ENCODE data around the gene OR2T2. TPM values are rescaled to one million over a fixed set of nuclear protein-coding genes. Genes with fewer than 3 reads are reported as not detected.
"Not testable (repeated sequence)": the region's sequence is repeated elsewhere in the genome, so short reads cannot be mapped to it uniquely, and the experiment has no call there.

Gene OR2T2
- total RNA-seq, 1 experiment from 2014 or later: not detected

DNA sequence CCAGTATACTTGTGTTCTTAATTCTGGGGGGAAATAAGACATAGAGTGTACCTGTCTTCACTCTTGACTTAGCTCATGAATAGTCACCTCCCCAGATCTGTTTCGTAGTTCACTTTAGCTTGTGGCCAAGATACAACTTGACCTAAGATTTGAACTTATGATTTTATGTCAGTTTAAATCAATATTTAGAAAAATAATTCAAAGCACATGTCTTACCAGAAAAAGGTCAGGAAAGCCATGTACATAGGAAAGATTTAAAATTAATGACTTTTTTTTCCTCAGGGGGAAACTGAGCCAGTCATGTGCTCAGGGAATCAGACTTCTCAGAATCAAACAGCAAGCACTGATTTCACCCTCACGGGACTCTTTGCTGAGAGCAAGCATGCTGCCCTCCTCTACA, 27.6 kb downstream of the OR2T2 start, which contains the start of gene OR2T3:
Gene OR2T3 (plus strand): TSS at position 301 of the 400 bp plus-strand sequence. CDS start 0 bp downstream, at position 301.
- not testable (repeated sequence) for DNase-seq; H3T11ph ChIP-seq (ENCODE audit: low read length); H2BK20ac ChIP-seq (ENCODE audit: low read depth, low read length, poor library complexity, severe bottlenecking); H3K4me2 ChIP-seq (ENCODE audit: insufficient read depth, insufficient read length, low read length); H3K9ac ChIP-seq (ENCODE audit: extremely low read depth, insufficient read length, low read length); H2BK15ac ChIP-seq (ENCODE audit: low read depth, low read length); H3K79me1 ChIP-seq (ENCODE audit: insufficient read depth, low read depth, low read length, poor library complexity, severe bottlenecking); H2BK120ac ChIP-seq (ENCODE audit: low read depth, low read length, poor library complexity, severe bottlenecking); H2AFZ ChIP-seq (ENCODE audit: low read length); H3K4me1 ChIP-seq (ENCODE audit: insufficient read depth, low read length); H3K4ac ChIP-seq (ENCODE audit: low read depth, low read length); H4K20me1 ChIP-seq (ENCODE audit: control insufficient read depth, insufficient read depth, insufficient read length); H3K27me3 ChIP-seq (ENCODE audit: insufficient read depth, low read length); H2AK5ac ChIP-seq (ENCODE audit: insufficient read length, low read length); H4K5ac ChIP-seq (ENCODE audit: insufficient read length, low read depth, low read length); H3K79me2 ChIP-seq (ENCODE audit: insufficient read depth, low read length); H3K14ac ChIP-seq (ENCODE audit: insufficient read depth, low read length); H3K23me2 ChIP-seq (ENCODE audit: insufficient read length, low read depth, low read length, poor library complexity, severe bottlenecking); H3K18ac ChIP-seq (ENCODE audit: insufficient read length, low read depth, low read length); H3K4me1 Mint-ChIP-seq; H3K27ac ChIP-seq (ENCODE audit: insufficient read length, low read depth, low read length); H3K27me3 Mint-ChIP-seq (ENCODE audit: low read depth); H3K27ac Mint-ChIP-seq; H3K4me3 Mint-ChIP-seq; H2BK5ac ChIP-seq (ENCODE audit: insufficient read length, low read length); H4K91ac ChIP-seq (ENCODE audit: insufficient read length, low read depth, low read length); H3K23ac ChIP-seq (ENCODE audit: insufficient read length, low read depth, low read length); H3K56ac ChIP-seq (ENCODE audit: insufficient read length, low read depth, low read length); H4K8ac ChIP-seq (replicated peaks; ENCODE audit: insufficient read length, low read depth, low read length); H2BK12ac ChIP-seq (ENCODE audit: insufficient read length, low read depth, low read length)
- peaks cover 48 to 55% of the 10 kb centered on the region in 2 experiments for H3K9me3 Mint-ChIP-seq
- peaks cover 17% of the 10 kb centered on the region for H3K9me3 ChIP-seq (ENCODE audit: control insufficient read depth, low read depth, low read length)
- peaks cover 0 to 17% (median 4%) of the 10 kb centered on the region in 3 experiments; a peak in 4 of 7 replicates for H3K36me3 Mint-ChIP-seq (ENCODE audit: insufficient read depth in 1 of 3, low read depth in 3 of 3)
- no CpG with 5 or more reads among the region's 2 CpGs for WGBS (ENCODE audit: extremely low coverage, insufficient read length, low lambda C conversion rate)

DNA sequence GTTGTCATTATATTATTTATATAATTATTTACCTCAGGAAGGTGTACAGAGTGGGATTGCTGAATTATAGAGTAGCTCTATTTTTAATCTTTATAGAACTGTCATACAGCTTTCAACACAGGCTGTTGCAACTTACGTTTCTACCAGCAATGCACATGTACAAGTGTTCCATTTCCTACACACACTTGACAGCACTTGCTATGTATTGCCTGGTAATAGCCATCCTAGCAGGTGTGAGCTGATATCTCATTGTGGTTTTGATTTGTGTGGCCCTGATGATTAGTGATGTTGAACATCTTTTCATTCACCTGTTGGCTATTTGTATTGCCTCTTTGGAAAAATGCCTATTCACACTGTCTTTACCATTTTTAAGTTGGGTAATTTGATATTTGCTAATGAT, 30.2 kb downstream of the OR2T2 start:
- H3K23me2 ChIP-seq (ENCODE audit: insufficient read length, low read depth, low read length, poor library complexity, severe bottlenecking); H3K9ac ChIP-seq (ENCODE audit: extremely low read depth, insufficient read length, low read length); H3K56ac ChIP-seq (ENCODE audit: insufficient read length, low read depth, low read length); H3K4me1 ChIP-seq (ENCODE audit: insufficient read depth, low read length); H2BK120ac ChIP-seq (ENCODE audit: low read depth, low read length, poor library complexity, severe bottlenecking); H3K27me3 ChIP-seq (ENCODE audit: insufficient read depth, low read length); DNase-seq; H2BK5ac ChIP-seq (ENCODE audit: insufficient read length, low read length); H4K5ac ChIP-seq (ENCODE audit: insufficient read length, low read depth, low read length); H3K18ac ChIP-seq (ENCODE audit: insufficient read length, low read depth, low read length); H3K4ac ChIP-seq (ENCODE audit: low read depth, low read length); H3K27ac ChIP-seq (ENCODE audit: insufficient read length, low read depth, low read length); H2BK15ac ChIP-seq (ENCODE audit: low read depth, low read length); H4K8ac ChIP-seq (replicated peaks; ENCODE audit: insufficient read length, low read depth, low read length); H3T11ph ChIP-seq (ENCODE audit: low read length); H2BK12ac ChIP-seq (ENCODE audit: insufficient read length, low read depth, low read length); H4K91ac ChIP-seq (ENCODE audit: insufficient read length, low read depth, low read length); H3K27me3 Mint-ChIP-seq (ENCODE audit: low read depth); H2AFZ ChIP-seq (ENCODE audit: low read length); H3K4me2 ChIP-seq (ENCODE audit: insufficient read depth, insufficient read length, low read length); H3K27ac Mint-ChIP-seq; H3K79me2 ChIP-seq (ENCODE audit: insufficient read depth, low read length); H4K20me1 ChIP-seq (ENCODE audit: control insufficient read depth, insufficient read depth, insufficient read length); H2AK5ac ChIP-seq (ENCODE audit: insufficient read length, low read length); H3K9me3 ChIP-seq (ENCODE audit: control insufficient read depth, low read depth, low read length); H3K4me1 Mint-ChIP-seq; H3K23ac ChIP-seq (ENCODE audit: insufficient read length, low read depth, low read length); H3K4me3 Mint-ChIP-seq; H2BK20ac ChIP-seq (ENCODE audit: low read depth, low read length, poor library complexity, severe bottlenecking); H3K14ac ChIP-seq (ENCODE audit: insufficient read depth, low read length); H3K79me1 ChIP-seq (ENCODE audit: insufficient read depth, low read depth, low read length, poor library complexity, severe bottlenecking): not testable (repeated sequence)
- WGBS (ENCODE audit: extremely low coverage, insufficient read length, low lambda C conversion rate): no CpG with 5 or more reads among the region's 1 CpG
- peaks cover 0 to 13% (median 4%) of the 10 kb centered on the region in 3 experiments; a peak in 4 of 7 replicates for H3K36me3 Mint-ChIP-seq (ENCODE audit: insufficient read depth in 1 of 3, low read depth in 3 of 3)
- peaks cover 42 to 47% of the 10 kb centered on the region in 2 experiments for H3K9me3 Mint-ChIP-seq

All from H9 (cell line).